Hepatocyte (in vitro differentiated cells): ENCODE measurements around the gene MAP4. TPM values are rescaled to one million over a fixed set of nuclear protein-coding genes. Genes with fewer than 3 reads are reported as not detected.
A peak's percentile ranks its signal among the peaks of the same experiment; 100 is the strongest.
"Not testable (repeated sequence)": the region's sequence is repeated elsewhere in the genome, so short reads cannot be mapped to it uniquely, and the experiment has no call there.

ENCODE experiments used
- DNase-seq: peaks from one replicate; pipeline ENCODE4 v3.0.0-alpha.2; 2016; ENCODE audit warnings: low spot score
- H2AFZ ChIP-seq: fragments of 200-600 bp; sonication (generic); 2 replicates; pipeline ENCODE4 v1.6.0; 2016; ENCODE audit warnings: antibody characterized with exemption, mild to moderate bottlenecking
- H3K27ac ChIP-seq: fragments of 200-600 bp; sonication (generic); 2 replicates; pipeline ENCODE4 v1.5.1; 2016; ENCODE audit warnings: mild to moderate bottlenecking
- H3K27me3 ChIP-seq: fragments of 200-600 bp; sonication (generic); 2 replicates; pipeline ENCODE4 v1.6.1; 2016
- H3K36me3 ChIP-seq: fragments of 200-600 bp; sonication (generic); replicated peaks from 2 replicates; pipeline ENCODE4 v1.5.1; 2016; ENCODE audit warnings: low read depth; ENCODE audit not compliant: insufficient read depth
- H3K4me1 ChIP-seq: fragments of 200-600 bp; sonication (generic); 2 replicates; pipeline ENCODE4 v1.5.1; 2016; ENCODE audit warnings: mild to moderate bottlenecking, moderate library complexity; ENCODE audit not compliant: insufficient read depth
- H3K4me2 ChIP-seq: fragments of 200-600 bp; sonication (generic); 2 replicates; pipeline ENCODE4 v1.6.0; 2016
- H3K4me3 ChIP-seq: fragments of 200-600 bp; sonication (generic); 2 replicates; pipeline ENCODE4 v1.5.1; 2016; ENCODE audit warnings: mild to moderate bottlenecking
- H3K79me2 ChIP-seq: fragments of 200-600 bp; sonication (generic); 2 replicates; pipeline ENCODE4 v1.6.0; 2017; ENCODE audit warnings: mild to moderate bottlenecking
- H3K9me2 ChIP-seq: fragments of 200-600 bp; sonication (generic); replicated peaks from 2 replicates; pipeline ENCODE4 v1.6.0; 2017; ENCODE audit warnings: mild to moderate bottlenecking; ENCODE audit not compliant: insufficient read depth
- H3K9me3 ChIP-seq: fragments of 200-600 bp; sonication (generic); 2 replicates; pipeline ENCODE4 v1.5.1; 2016; ENCODE audit warnings: low read depth, mild to moderate bottlenecking
- H4K20me1 ChIP-seq: fragments of 200-600 bp; sonication (generic); 2 replicates; pipeline ENCODE4 v1.6.0; 2016; ENCODE audit warnings: mild to moderate bottlenecking; ENCODE audit not compliant: insufficient read depth, poor library complexity, severe bottlenecking
- CTCF ChIP-seq: fragments of 200-600 bp; sonication (generic); IDR thresholded peaks from 2 replicates; pipeline ENCODE4 v1.5.1; 2016; ENCODE audit warnings: antibody characterized with exemption, mild to moderate bottlenecking; ENCODE audit not compliant: poor library complexity
- EZH2 ChIP-seq: fragments of 200-600 bp; sonication (generic); IDR thresholded peaks from 2 replicates; pipeline ENCODE4 v1.6.1; 2016; ENCODE audit warnings: antibody characterized with exemption, mild to moderate bottlenecking, borderline replicate concordance
- EZH2phosphoT487 ChIP-seq: fragments of 200-600 bp; sonication (generic); IDR thresholded peaks from one replicate; pipeline ENCODE4 v1.6.1; 2018; ENCODE audit warnings: antibody characterized with exemption, mild to moderate bottlenecking, low read depth, moderate library complexity; ENCODE audit not compliant: unreplicated experiment, severe bottlenecking
- WGBS: methylation state at CpG from one replicate; pipeline ENCODE4 v1.1.6; 2016; ENCODE audit warnings: low lambda C conversion rate; ENCODE audit errors: missing lambda C conversion rate; 5-methylcytosine and 5-hydroxymethylcytosine counted together
- polyA plus RNA-seq: library from polyadenylated mRNA; unstranded; fragments of >200 nt; fragmentation: Nextera tagmentation; extraction: Ambion mirVana; gene quantifications from 2 replicates; pipeline ENCODE4 v1.2.1, GENCODE V29; 2016
- total RNA-seq: library from RNA; depleted of rRNA; stranded (reverse); fragments of >200 nt; gene quantifications from 2 replicates; pipeline ENCODE4 v1.2.3, GENCODE V29; 2014

Gene MAP4
- total and polyA plus RNA-seq, 2 experiments from 2014 or later: 85.5 to 91.3 TPM

- H3K4me2 ChIP-seq: no peak overlapping the region
- peaks cover 80% of the 10 kb centered on the region for H3K79me2 ChIP-seq
- no peaks in the 10 kb centered on the region for H3K27me3 ChIP-seq
- H3K27ac ChIP-seq: peak overlapping the region; percentile 5
- H3K4me3 ChIP-seq: no peak overlapping the region
- H3K9me2 ChIP-seq: no peaks in the 10 kb centered on the region
- TF ChIP-seq EZH2 (no peak), EZH2phosphoT487 (no peak), CTCF (no peak)
- H3K4me1 ChIP-seq: peaks cover 40% of the 10 kb centered on the region
- WGBS: 86% methylated on average over 2 of the region's 2 CpGs
- DNase-seq: no peak
- H2AFZ ChIP-seq: no peak overlapping the region
- H3K9me3 ChIP-seq: no peaks in the 10 kb centered on the region
- H3K36me3 ChIP-seq: no peaks in the 10 kb centered on the region
- peaks cover 20% of the 10 kb centered on the region for H4K20me1 ChIP-seq
Measured at GRCh38 chr3:48012659-48013058, 3.6 kb downstream of the MAP4 start.

GRCh38 chr3:48008066-48008465 lies 8.2 kb downstream of the MAP4 start:
- H3K9me3 ChIP-seq, H2AFZ ChIP-seq, H3K9me2 ChIP-seq, H3K27ac ChIP-seq, H3K36me3 ChIP-seq, H3K27me3 ChIP-seq, H3K4me3 ChIP-seq, H3K4me2 ChIP-seq, DNase-seq, H3K4me1 ChIP-seq: not testable (repeated sequence)
- Histone ChIP-seq H4K20me1 (peaks cover 24% of the 10 kb centered on the region), H3K79me2 (peaks cover 75% of the 10 kb centered on the region)
- WGBS: 97% methylated on average over 6 of the region's 6 CpGs

GRCh38 chr3:48007361-48007760 lies 8.9 kb downstream of the MAP4 start:
- H3K4me3 ChIP-seq, H2AFZ ChIP-seq, H3K4me1 ChIP-seq, DNase-seq, H3K4me2 ChIP-seq, H3K9me3 ChIP-seq, H3K27me3 ChIP-seq, H3K27ac ChIP-seq, H3K36me3 ChIP-seq, H3K9me2 ChIP-seq: not testable (repeated sequence)
- 96% methylated on average over 6 of the region's 6 CpGs for WGBS
- peaks cover 74% of the 10 kb centered on the region for H3K79me2 ChIP-seq
- peaks cover 20% of the 10 kb centered on the region for H4K20me1 ChIP-seq

- not testable (repeated sequence) for H3K4me1 ChIP-seq, DNase-seq, H3K36me3 ChIP-seq, H3K9me2 ChIP-seq, H3K27me3 ChIP-seq, H3K4me3 ChIP-seq, H3K9me3 ChIP-seq, H3K4me2 ChIP-seq, H3K27ac ChIP-seq, H2AFZ ChIP-seq
- Histone ChIP-seq H3K79me2 (peaks cover 74% of the 10 kb centered on the region), H4K20me1 (peaks cover 16% of the 10 kb centered on the region)
- WGBS: 99% methylated on average over 4 of the region's 4 CpGs
Measured at GRCh38 chr3:48006794-48007193, 9.4 kb downstream of the MAP4 start.

- no peak for DNase-seq
- Histone ChIP-seq H4K20me1 (peaks cover 23% of the 10 kb centered on the region), H3K9me2 (no peaks in the 10 kb centered on the region), H3K27ac (no peak overlapping the region), H3K4me2 (no peak overlapping the region), H3K27me3 (no peaks in the 10 kb centered on the region), H3K4me3 (no peak overlapping the region), H3K9me3 (no peaks in the 10 kb centered on the region), H2AFZ (no peak overlapping the region), H3K36me3 (no peaks in the 10 kb centered on the region), H3K4me1 (no peaks in the 10 kb centered on the region), H3K79me2 (peaks cover 73% of the 10 kb centered on the region)
- WGBS: 91% methylated on average over 5 of the region's 5 CpGs
- TF ChIP-seq CTCF: no peak
- TF ChIP-seq EZH2phosphoT487: no peak
- no peak for TF ChIP-seq EZH2
Measured at GRCh38 chr3:48004694-48005093, 11.5 kb downstream of the MAP4 start.
